ENCODE data around the gene C1orf159. TPM values are rescaled to one million over a fixed set of nuclear protein-coding genes. Genes with fewer than 3 reads are reported as not detected.

Gene C1orf159
- total and polyA plus RNA-seq, 2 donors (not counting 1 experiment from before 2014, with no cell fraction given): 2.6 to 3.3 TPM

DNA sequence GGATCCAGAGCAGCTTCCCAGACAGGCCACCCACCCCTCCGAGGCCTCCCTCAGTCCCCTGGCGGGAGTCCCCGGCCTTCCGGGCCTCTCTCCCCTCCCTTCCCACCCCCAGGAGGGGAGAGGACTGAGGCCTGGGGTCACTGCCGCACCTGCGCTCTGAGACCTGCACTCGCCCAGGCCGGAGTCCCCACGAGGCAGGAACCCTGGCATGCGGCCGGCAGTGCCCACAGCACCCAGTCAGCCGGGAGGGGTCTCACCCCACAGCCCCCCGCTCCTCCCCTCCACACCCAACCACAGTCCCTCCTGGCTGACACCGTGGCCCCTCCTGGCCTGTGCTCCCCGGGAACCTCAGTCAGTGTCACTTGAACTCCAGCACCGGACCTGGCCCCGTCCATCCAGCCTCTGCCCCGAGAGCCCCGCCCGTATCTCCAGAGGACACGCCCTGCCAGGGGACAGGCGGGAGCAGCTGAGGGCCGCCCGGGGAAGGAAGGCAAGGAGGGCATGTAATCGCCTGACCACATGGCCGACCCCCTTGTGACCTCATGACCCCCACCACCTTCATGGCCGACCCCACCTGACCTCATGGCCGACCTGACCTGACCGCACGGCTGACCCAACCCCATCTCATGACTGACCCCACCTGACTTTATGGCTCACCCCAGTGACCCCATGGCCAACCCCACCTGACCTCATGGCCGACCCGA lies 29.1 kb upstream of the C1orf159 start:
- no peak overlapping the region for H3K9ac ChIP-seq (ENCODE audit: insufficient read depth, low read length)

GRCh38 chr1:1144122-1144842 lies 28.4 kb upstream of the C1orf159 start:
- Histone ChIP-seq H3K4me2 (ENCODE audit: extremely low read depth, insufficient read depth, low read length) (no peak overlapping the region), H3K36me3 (ENCODE audit: control insufficient read depth, insufficient read depth, low read length) (no peaks in the 10 kb centered on the region), H3K4me3 (replicated peaks in 1 of 4; ENCODE audit: control extremely low read depth in 1 of 4, insufficient read depth in 1 of 4, low read depth in 3 of 4, low read length in 4 of 4) (no peak overlapping the region), H3K4me1 (ENCODE audit: control insufficient read depth, extremely low read depth, insufficient read depth, low read length) (no peaks in the 10 kb centered on the region), H3K27ac (ENCODE audit: insufficient read depth, low read length) (no peak overlapping the region), H3K9ac (ENCODE audit: insufficient read depth, low read length) (no peak overlapping the region), H4K20me1 (ENCODE audit: control insufficient read depth, extremely low read depth, insufficient read depth, low read length) (no peaks in the 10 kb centered on the region), H3K79me2 (ENCODE audit: control insufficient read depth, insufficient read depth, low read length) (no peaks in the 10 kb centered on the region), H3K27me3 (ENCODE audit: control insufficient read depth, insufficient read depth, low read length) (no peaks in the 10 kb centered on the region), H3K9me3 (ENCODE audit: control insufficient read depth, insufficient read depth, low read depth, low read length) (no peaks in the 10 kb centered on the region), H2AFZ (ENCODE audit: low read length) (no peak overlapping the region)
- TF ChIP-seq EZH2 (IDR thresholded peaks at IDR 0.05; ENCODE audit: low read length, missing control alignments): no peak
- TF ChIP-seq CTCF (conservative IDR thresholded peaks at IDR 0.05 in 1 of 2, IDR thresholded peaks at IDR 0.05 in 1 of 2; ENCODE audit: low read depth in 1 of 2, low read length in 2 of 2): no peak
- DNase-seq (ENCODE audit: low read depth in 2 of 2): no peak

More for the DNA sequence above, 29.1 kb upstream of the C1orf159 start:
- no peaks in the 10 kb centered on the region for H3K27me3 ChIP-seq (ENCODE audit: control insufficient read depth, insufficient read depth, low read length)
- no peaks in the 10 kb centered on the region for H3K9me3 ChIP-seq (ENCODE audit: control insufficient read depth, insufficient read depth, low read depth, low read length)
- H3K4me2 ChIP-seq (ENCODE audit: extremely low read depth, insufficient read depth, low read length): no peak overlapping the region
- no peak overlapping the region for H3K4me3 ChIP-seq (replicated peaks in 1 of 4; ENCODE audit: control extremely low read depth in 1 of 4, insufficient read depth in 1 of 4, low read depth in 3 of 4, low read length in 4 of 4)
- H3K79me2 ChIP-seq (ENCODE audit: control insufficient read depth, insufficient read depth, low read length): no peaks in the 10 kb centered on the region
- TF ChIP-seq CTCF (conservative IDR thresholded peaks at IDR 0.05 in 1 of 2, IDR thresholded peaks at IDR 0.05 in 1 of 2; ENCODE audit: low read depth in 1 of 2, low read length in 2 of 2): no peak
- TF ChIP-seq EZH2 (IDR thresholded peaks at IDR 0.05; ENCODE audit: low read length, missing control alignments): no peak
- no peaks in the 10 kb centered on the region for H3K36me3 ChIP-seq (ENCODE audit: control insufficient read depth, insufficient read depth, low read length)
- DNase-seq (ENCODE audit: low read depth in 2 of 2): no peak
- no peaks in the 10 kb centered on the region for H4K20me1 ChIP-seq (ENCODE audit: control insufficient read depth, extremely low read depth, insufficient read depth, low read length)
- no peaks in the 10 kb centered on the region for H3K4me1 ChIP-seq (ENCODE audit: control insufficient read depth, extremely low read depth, insufficient read depth, low read length)
- no peak overlapping the region for H2AFZ ChIP-seq (ENCODE audit: low read length)
- no peak overlapping the region for H3K27ac ChIP-seq (ENCODE audit: insufficient read depth, low read length)

DNA sequence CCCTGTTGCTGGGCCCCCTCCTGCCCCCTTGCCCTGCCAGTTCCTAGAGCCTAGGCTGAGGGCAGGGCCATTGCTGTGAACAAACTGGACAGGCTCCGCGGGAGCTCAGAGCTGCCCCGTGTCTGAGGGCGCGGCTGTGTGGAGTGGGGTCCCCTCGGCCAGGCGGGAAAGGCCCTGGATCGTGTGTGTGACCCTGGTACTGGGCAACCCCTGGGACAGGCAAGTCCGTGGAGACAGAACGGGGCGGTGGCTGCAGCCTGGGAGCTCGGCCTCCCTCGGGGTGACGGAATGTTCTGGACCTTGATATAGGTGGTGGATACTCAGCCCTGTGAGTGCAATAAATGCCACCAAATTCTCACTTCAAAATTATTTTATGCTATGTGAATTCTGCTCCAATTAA lies 27.7 kb upstream of the C1orf159 start:
- no peaks in the 10 kb centered on the region for H3K36me3 ChIP-seq (ENCODE audit: control insufficient read depth, insufficient read depth, low read length)
- no peak overlapping the region for H3K4me2 ChIP-seq (ENCODE audit: extremely low read depth, insufficient read depth, low read length)
- no peaks in the 10 kb centered on the region for H3K4me1 ChIP-seq (ENCODE audit: control insufficient read depth, extremely low read depth, insufficient read depth, low read length)
- no peaks in the 10 kb centered on the region for H4K20me1 ChIP-seq (ENCODE audit: control insufficient read depth, extremely low read depth, insufficient read depth, low read length)
- no peak overlapping the region for H3K27ac ChIP-seq (ENCODE audit: insufficient read depth, low read length)
- no peaks in the 10 kb centered on the region for H3K9me3 ChIP-seq (ENCODE audit: control insufficient read depth, insufficient read depth, low read depth, low read length)
- H3K4me3 ChIP-seq (replicated peaks in 1 of 4; ENCODE audit: control extremely low read depth in 1 of 4, insufficient read depth in 1 of 4, low read depth in 3 of 4, low read length in 4 of 4): no peak overlapping the region
- no peaks in the 10 kb centered on the region for H3K79me2 ChIP-seq (ENCODE audit: control insufficient read depth, insufficient read depth, low read length)
- no peak for DNase-seq (ENCODE audit: low read depth in 2 of 2)
- no peak overlapping the region for H3K9ac ChIP-seq (ENCODE audit: insufficient read depth, low read length)
- TF ChIP-seq CTCF (conservative IDR thresholded peaks at IDR 0.05 in 1 of 2, IDR thresholded peaks at IDR 0.05 in 1 of 2; ENCODE audit: low read depth in 1 of 2, low read length in 2 of 2) (no peak), EZH2 (IDR thresholded peaks at IDR 0.05; ENCODE audit: low read length, missing control alignments) (no peak)
- no peaks in the 10 kb centered on the region for H3K27me3 ChIP-seq (ENCODE audit: control insufficient read depth, insufficient read depth, low read length)
- no peak overlapping the region for H2AFZ ChIP-seq (ENCODE audit: low read length)
